ENCODE data around the gene RSPH6A. TPM values are rescaled to one million over a fixed set of nuclear protein-coding genes. Genes with fewer than 3 reads are reported as not detected.

The RSPH6A gene
- total and polyA plus RNA-seq, 2 of the 13 experiments (the other 11 are each of a cell fraction or from before 2014, with no cell fraction given) = 0.07 TPM; not detected in 1

DNA sequence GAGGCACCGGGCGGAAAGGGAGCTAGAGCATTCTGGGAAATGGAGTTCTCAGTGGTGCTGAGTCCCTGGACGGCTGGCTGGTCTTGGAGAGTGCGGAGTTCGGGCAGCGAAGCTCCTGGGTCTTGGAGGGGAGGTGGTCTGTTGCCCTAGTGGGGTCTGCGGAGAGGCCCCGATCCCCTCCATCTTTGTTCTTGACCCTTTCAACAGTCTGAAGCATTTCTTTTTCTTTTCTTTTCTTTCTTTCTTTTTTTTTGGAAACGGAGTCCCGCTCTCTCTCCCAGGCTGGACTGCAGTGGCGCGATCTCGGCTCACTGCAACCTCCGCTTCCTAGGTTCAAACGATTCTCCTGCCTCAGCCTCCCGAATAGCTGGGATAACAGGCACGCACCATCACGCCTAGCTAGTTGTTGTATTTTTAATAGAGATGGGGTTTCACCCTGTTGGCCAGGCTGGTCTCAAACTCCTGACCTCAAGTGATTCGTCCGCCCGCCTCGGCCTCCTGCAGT is 48.3 kb upstream of the RSPH6A start (continued):
- TF ChIP-seq ZMAT3 (CRISPR knock-in tag; conservative IDR thresholded peaks at IDR 0.05) = 0 out of 2 replicates have a peak, but pooled peaks have one; percentile 12
- TF ChIP-seq GZF1 (CRISPR knock-in tag; IDR thresholded peaks at IDR 0.05) = 0 out of 2 replicates have a peak, but pooled peaks have one; percentile 15
- TF ChIP-seq RFX3 (CRISPR knock-in tag; IDR thresholded peaks at IDR 0.05) = no peak
- peak; percentile 12; the same call in 1 of the 2 replicates for TF ChIP-seq KDM2A (CRISPR knock-in tag; IDR thresholded peaks at IDR 0.05; ENCODE audit: borderline replicate concordance, low read depth)
- TF ChIP-seq ZNF674 (CRISPR knock-in tag; IDR thresholded peaks at IDR 0.05; ENCODE audit: low read depth) = 0 out of 2 replicates have a peak, but pooled peaks have one; percentile 67
- TF ChIP-seq ZNF232 (CRISPR knock-in tag; IDR thresholded peaks at IDR 0.05; ENCODE audit: borderline replicate concordance) = no peak
- TF ChIP-seq HNRNPLL (IDR thresholded peaks at IDR 0.05; ENCODE audit: low read depth, low read length, poor library complexity, severe bottlenecking) = peak; percentile 32
- no peak for TF ChIP-seq ZBTB20 (CRISPR knock-in tag; IDR thresholded peaks at IDR 0.05; ENCODE audit: borderline replicate concordance, low read depth)
- 0 out of 2 replicates have a peak, but pooled peaks have one; percentile 6 for TF ChIP-seq ZNF20 (CRISPR knock-in tag; IDR thresholded peaks at IDR 0.05)
- peak; percentile 28; the same call in 1 of the 2 replicates for TF ChIP-seq ZNF564 (CRISPR knock-in tag; IDR thresholded peaks at IDR 0.05)
- 0 out of 2 replicates have a peak, but pooled peaks have one; percentile 7 for TF ChIP-seq MIER2 (CRISPR knock-in tag; IDR thresholded peaks at IDR 0.05)
- peak; percentile 72 for TF ChIP-seq THAP11 (CRISPR knock-in tag; IDR thresholded peaks at IDR 0.05)
- TF ChIP-seq SCMH1 (CRISPR knock-in tag; IDR thresholded peaks at IDR 0.05; ENCODE audit: borderline replicate concordance) = no peak
- TF ChIP-seq, protein P1, sequence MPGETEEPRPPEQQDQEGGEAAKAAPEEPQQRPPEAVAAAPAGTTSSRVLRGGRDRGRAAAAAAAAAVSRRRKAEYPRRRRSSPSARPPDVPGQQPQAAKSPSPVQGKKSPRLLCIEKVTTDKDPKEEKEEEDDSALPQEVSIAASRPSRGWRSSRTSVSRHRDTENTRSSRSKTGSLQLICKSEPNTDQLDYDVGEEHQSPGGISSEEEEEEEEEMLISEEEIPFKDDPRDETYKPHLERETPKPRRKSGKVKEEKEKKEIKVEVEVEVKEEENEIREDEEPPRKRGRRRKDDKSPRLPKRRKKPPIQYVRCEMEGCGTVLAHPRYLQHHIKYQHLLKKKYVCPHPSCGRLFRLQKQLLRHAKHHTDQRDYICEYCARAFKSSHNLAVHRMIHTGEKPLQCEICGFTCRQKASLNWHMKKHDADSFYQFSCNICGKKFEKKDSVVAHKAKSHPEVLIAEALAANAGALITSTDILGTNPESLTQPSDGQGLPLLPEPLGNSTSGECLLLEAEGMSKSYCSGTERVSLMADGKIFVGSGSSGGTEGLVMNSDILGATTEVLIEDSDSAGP (CRISPR knock-in tag; IDR thresholded peaks at IDR 0.05; ENCODE audit: borderline replicate concordance) = peak; percentile 73; the same call in 1 of the 2 replicates
- TF ChIP-seq KDM6A (CRISPR knock-in tag; IDR thresholded peaks at IDR 0.05; ENCODE audit: low read depth) = no peak
- TF ChIP-seq, protein P2, sequence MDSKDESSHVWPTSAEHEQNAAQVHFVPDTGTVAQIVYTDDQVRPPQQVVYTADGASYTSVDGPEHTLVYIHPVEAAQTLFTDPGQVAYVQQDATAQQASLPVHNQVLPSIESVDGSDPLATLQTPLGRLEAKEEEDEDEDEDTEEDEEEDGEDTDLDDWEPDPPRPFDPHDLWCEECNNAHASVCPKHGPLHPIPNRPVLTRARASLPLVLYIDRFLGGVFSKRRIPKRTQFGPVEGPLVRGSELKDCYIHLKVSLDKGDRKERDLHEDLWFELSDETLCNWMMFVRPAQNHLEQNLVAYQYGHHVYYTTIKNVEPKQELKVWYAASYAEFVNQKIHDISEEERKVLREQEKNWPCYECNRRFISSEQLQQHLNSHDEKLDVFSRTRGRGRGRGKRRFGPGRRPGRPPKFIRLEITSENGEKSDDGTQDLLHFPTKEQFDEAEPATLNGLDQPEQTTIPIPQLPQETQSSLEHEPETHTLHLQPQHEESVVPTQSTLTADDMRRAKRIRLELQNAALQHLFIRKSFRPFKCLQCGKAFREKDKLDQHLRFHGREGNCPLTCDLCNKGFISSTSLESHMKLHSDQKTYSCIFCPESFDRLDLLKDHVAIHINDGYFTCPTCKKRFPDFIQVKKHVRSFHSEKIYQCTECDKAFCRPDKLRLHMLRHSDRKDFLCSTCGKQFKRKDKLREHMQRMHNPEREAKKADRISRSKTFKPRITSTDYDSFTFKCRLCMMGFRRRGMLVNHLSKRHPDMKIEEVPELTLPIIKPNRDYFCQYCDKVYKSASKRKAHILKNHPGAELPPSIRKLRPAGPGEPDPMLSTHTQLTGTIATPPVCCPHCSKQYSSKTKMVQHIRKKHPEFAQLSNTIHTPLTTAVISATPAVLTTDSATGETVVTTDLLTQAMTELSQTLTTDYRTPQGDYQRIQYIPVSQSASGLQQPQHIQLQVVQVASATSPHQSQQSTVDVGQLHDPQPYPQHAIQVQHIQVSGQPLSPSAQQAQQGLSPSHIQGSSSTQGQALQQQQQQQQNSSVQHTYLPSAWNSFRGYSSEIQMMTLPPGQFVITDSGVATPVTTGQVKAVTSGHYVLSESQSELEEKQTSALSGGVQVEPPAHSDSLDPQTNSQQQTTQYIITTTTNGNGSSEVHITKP (CRISPR knock-in tag; IDR thresholded peaks at IDR 0.05; ENCODE audit: low read depth) = no peak
- 0 out of 2 replicates have a peak, but pooled peaks have one; percentile 39 for TF ChIP-seq FOXC1 (CRISPR knock-in tag; IDR thresholded peaks at IDR 0.05; ENCODE audit: borderline replicate concordance)
- TF ChIP-seq, protein P3, sequence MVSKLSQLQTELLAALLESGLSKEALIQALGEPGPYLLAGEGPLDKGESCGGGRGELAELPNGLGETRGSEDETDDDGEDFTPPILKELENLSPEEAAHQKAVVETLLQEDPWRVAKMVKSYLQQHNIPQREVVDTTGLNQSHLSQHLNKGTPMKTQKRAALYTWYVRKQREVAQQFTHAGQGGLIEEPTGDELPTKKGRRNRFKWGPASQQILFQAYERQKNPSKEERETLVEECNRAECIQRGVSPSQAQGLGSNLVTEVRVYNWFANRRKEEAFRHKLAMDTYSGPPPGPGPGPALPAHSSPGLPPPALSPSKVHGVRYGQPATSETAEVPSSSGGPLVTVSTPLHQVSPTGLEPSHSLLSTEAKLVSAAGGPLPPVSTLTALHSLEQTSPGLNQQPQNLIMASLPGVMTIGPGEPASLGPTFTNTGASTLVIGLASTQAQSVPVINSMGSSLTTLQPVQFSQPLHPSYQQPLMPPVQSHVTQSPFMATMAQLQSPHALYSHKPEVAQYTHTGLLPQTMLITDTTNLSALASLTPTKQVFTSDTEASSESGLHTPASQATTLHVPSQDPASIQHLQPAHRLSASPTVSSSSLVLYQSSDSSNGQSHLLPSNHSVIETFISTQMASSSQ (IDR thresholded peaks at IDR 0.05; ENCODE audit: low read depth) = peak; percentile 78; the same call in 1 of the 2 replicates
- TF ChIP-seq, protein P3 (CRISPR knock-in tag; IDR thresholded peaks at IDR 0.05; ENCODE audit: borderline replicate concordance) = no peak
- TF ChIP-seq ZNF337 (CRISPR knock-in tag; IDR thresholded peaks at IDR 0.05; ENCODE audit: borderline replicate concordance, low read depth) = 0 out of 2 replicates have a peak, but pooled peaks have one; percentile 36
- TF ChIP-seq NFATC3 (CRISPR knock-in tag; IDR thresholded peaks at IDR 0.05) = 0 out of 2 replicates have a peak, but pooled peaks have one; percentile 11

All from HepG2 (cell line).